Measurements from ENCODE around the gene SYK.

Gene SYK

DNA sequence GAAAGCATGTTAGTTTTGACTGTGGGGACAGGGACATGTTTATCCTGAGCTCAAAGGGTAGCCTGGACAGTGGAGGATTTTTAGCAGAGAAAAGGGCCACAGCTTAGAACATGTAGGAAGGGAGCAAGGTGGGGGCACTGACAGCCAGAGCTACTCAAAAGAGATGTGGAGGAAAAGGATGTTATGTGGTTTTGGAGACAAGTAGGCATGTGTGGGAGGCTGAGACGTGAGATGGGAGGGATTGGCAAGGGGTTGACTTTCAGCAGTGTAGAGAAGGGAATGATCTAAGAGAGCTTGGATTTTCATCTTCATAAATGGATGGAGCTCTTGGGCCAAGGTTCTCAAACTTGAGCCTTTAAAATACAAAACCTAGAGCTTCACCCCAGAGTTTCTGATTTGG, 24.0 kb downstream of the SYK start:
- DNase-seq (ENCODE audit: low read depth in 2 of 2): no peak

DNA sequence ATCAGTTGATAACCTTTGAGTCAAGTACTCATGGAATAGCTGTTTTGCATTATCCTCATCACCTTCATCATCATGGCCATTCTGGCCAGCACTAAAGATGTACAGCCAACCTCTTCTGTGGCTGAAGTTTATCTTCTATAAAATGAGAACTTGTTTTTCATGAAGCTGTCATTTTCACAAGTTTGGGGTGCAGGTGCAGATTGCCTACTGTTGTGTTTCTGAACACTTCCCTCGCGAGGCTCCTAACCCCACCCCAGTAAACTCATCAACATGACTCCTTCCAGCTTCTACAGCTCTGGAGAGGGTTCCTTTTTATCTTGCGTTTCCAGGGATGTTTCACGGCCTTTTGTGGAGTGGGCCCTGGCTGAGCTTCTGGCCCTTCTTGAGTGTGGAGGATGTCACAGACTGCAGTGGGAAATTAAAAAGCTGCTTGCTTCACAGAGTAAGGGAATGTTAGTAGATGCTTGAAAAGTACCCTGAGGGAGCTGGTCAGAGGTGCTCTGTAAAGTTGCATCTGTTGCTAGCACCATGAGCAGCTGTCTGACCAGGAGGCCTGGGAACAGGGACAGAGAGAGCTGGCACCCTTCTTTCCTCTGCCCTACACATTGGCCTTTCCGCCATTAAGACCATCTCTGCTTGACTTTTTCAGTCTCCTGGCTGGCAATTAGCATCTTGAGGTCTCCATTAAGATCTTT, 24.9 kb downstream of the SYK start:
- no peak for DNase-seq (ENCODE audit: low read depth in 2 of 2)

GRCh38 chr9:90827181-90827871, 25.7 kb downstream of the SYK start:
- DNase-seq (ENCODE audit: low read depth in 2 of 2): no peak

DNA sequence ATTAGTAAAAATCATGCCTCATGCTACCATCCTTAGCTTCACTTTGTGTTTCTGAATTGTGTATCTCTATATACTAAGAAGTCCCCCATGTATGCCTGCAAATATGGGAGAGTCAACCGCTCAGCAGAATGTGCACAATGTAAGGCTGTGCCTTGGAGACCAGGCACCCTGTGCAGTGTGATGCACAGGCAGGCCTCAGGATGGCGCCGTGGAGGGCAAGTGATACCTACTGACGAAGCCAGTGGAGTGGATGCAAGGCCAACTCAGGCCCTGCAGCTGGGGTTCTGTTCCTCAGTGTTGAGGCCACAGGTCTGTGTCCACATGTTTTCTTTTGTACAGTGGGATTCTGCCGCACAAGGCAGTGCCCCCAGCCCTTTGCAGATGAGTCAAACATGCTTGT, 28.4 kb downstream of the SYK start:
- DNase-seq (ENCODE audit: low read depth in 2 of 2): no peak

GRCh38 chr9:90830977-90831376, 29.4 kb downstream of the SYK start:
- DNase-seq (ENCODE audit: low read depth in 2 of 2): no peak

GRCh38 chr9:90832261-90832660, 30.6 kb downstream of the SYK start:
- no peak for DNase-seq (ENCODE audit: low read depth in 2 of 2)

DNA sequence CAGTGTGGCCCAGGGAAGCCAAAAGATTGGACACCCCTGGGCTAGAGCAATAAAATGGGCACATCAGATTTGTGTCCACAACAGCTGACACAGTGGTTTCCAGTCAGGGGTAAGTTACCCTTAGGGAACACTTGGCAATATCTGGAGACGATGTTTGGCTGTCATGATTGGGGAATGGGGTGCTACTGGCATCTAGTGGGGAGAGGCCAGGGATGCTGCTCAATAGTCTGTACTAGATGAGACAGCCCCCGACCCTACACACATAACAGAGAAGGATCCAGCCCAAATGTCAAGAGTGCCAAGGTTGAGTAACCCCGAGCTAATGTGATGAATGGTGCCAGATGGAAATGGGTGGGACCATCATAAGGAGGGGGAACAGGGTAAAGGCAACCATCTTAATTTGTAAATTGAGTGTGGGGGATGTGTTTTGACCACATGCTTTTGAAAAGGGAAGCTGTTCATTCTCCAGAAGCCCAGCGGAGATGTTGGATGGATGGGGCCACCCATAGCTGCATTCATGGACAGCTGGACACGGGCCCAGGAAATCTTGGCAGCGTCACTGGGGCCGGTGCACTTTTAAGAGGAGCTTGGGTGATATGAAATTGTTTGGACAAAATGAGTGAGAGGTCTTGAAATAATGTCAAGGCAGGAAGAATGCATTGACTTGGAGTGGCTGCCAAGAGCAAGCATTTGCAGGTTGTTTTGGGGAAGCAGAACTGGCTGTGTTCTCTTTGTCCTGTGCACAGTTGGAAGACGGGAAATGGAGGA, 33.4 kb downstream of the SYK start:
- DNase-seq (ENCODE audit: low read depth in 2 of 2): no peak

GRCh38 chr9:90836411-90837080, 34.9 kb downstream of the SYK start:
- DNase-seq (ENCODE audit: low read depth in 2 of 2): no peak

DNA sequence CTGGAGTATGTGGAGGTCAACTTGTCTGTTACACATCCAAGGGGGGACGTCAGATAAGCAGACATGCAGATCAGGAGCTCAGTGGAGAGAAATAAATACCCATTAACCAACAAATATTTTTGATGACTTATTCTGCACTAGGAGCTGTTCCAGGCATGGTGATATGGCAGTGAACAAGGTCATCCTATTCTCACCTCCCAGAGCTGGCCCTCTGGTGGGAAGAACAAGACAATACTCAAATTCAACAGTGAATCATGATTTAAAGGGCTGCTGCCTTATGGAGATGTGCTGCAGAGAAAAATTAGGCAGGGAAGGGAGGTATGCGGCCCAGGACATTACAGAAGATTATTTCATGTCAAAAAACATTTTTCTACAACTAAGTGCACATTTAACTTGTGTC, 36.5 kb downstream of the SYK start:
- no peak for DNase-seq (ENCODE audit: low read depth in 2 of 2)

DNA sequence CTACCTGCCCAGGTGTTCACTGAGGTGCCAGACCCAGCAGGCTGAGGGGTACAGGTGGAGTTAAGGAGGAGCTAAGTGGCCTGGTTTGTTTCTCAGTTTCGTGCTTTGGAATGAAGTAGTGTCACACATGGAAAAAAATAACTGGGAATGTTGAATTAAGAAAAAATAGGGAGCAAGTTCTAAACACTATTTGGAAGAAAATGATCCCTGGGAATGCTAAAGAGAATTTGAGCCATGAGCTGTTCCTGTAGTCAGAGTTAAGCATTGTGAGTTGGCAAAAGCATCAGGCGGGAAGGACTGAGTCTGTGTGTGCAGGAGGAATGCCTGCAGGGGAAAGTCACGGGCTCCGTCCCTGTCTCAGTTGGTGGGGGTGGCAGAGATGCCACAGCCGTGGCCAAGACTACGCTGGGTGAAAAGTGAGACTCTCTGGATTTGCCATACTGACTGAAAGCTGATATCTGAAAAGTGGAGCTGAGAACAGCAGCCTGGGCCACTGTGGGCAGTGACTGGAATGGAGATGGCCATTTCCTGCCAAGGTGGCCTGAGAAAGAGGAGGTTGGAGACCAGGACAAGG, 37.0 kb downstream of the SYK start:
- no peak for DNase-seq (ENCODE audit: low read depth in 2 of 2)

GRCh38 chr9:90839183-90839728, 37.6 kb downstream of the SYK start:
- DNase-seq (ENCODE audit: low read depth in 2 of 2): no peak

DNA sequence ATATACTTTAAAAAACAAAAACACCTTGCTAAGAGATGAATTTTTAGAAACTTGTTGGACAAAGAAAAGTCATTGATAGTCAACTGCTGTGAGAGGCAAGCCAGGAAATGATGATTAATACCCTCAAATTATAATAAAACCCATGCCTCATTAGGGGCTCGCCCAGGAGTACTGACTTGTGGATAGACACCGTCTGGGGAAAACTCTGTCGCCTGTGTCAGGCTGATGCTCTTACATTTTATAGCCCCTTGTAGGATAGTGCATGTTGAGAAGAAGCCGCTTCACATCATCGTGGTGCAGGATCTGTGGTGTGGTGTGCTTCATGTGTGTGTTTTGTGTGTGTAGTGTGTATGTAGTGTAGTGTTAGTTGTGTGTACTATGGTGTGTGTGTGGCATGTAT, 39.1 kb downstream of the SYK start:
- no peak for DNase-seq (ENCODE audit: low read depth in 2 of 2)

DNA sequence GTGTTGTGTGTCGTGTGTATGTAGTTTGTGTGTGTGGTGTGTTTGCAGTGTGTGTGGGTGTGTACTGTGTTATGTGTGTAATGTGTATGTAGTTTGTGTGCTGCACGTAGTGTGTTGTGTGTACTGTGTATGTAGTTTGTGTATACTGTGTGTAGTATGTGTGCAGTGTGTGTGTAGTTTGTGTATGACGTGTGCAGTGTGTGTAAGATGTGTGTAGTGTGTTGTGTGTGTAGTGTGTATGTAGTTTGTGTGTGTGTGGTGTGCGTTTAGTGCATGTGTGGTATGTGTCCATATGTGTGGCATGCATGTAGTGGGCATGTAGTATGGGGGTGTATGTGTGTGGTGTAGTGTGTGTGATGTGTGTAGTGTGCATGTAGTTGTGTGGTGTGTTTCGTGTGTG, 39.6 kb downstream of the SYK start:
- DNase-seq (ENCODE audit: low read depth in 2 of 2): no peak

GRCh38 chr9:90841615-90842014, 40.0 kb downstream of the SYK start:
- DNase-seq (ENCODE audit: low read depth in 2 of 2): no peak

GRCh38 chr9:90842176-90842777, 40.7 kb downstream of the SYK start:
- DNase-seq (ENCODE audit: low read depth in 2 of 2): no peak

- DNase-seq (ENCODE audit: low read depth in 2 of 2): no peak
Measured at GRCh38 chr9:90842996-90843395, 41.4 kb downstream of the SYK start.

- DNase-seq (ENCODE audit: low read depth in 2 of 2): no peak
Measured at GRCh38 chr9:90843525-90843924, 41.9 kb downstream of the SYK start.

DNA sequence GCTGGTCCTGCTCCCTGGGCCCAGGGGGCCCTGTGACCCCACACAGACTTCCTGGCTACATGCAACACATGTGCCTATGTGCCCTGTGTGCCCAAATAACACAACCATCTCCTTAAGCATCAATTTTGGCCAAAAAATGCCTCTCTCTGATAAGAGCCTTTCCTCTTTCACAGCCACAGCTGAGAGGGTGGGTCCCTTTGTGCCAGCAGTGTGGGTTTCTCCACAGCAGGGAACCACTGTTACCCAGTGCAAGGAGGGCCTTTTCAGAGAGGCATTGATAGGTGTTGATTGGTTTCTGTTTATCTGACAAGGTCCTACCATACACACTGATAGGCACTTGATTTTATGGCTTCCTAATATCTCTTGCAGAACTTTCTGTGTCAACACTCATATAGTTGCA, 42.7 kb downstream of the SYK start:
- no peak for DNase-seq (ENCODE audit: low read depth in 2 of 2)

DNA sequence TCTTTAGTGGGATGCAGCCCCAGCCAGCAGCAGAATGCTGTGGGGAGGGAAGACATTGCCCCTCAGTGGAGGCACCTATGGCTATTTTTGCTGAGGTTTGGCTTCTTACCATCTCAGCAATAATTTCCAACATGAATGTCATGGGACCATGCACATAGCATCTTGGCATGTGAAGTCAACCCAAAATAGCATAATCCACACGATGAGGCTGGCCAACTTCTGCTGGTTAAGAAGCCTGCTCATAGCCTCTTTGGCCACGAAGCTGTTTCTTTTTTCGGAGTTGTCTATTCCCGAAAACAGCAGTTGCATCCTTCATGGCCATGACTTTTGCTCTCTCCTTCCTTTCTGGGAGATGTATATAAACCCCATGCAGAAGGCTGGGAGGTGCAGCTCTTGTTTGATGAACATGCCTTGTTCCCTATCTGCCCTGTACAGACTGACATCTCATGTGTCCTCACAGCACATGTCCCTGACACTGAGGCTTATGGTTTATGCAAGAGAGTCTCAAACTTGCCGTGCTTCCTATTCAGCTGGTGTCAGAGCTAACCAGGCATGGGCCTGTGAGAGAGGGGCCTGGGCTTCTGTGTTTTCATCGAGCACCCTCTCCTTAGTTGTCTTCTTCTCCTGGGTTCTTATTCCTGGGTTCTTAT, 45.3 kb downstream of the SYK start:
- DNase-seq (ENCODE audit: low read depth in 2 of 2): no peak

DNA sequence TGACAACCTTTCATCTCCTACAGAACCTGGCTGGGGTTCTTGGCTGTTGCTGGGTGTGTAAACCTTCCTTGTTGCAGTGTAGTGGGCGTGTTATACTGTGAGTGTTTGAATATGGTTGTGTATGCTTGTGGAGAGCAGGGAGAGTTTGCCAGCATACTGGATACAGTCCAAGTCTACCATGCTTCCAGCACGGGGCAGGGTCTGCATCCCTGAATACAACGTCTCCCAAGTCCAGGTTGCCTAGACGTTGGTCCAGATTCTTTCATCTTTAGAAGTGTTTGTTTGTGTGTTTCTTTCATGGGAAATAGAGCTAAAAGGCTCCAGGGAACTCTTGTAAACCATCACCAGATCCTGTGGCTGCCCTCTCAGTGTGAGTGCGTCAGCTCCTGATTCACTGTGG, 46.4 kb downstream of the SYK start:
- no peak for DNase-seq (ENCODE audit: low read depth in 2 of 2)

DNA sequence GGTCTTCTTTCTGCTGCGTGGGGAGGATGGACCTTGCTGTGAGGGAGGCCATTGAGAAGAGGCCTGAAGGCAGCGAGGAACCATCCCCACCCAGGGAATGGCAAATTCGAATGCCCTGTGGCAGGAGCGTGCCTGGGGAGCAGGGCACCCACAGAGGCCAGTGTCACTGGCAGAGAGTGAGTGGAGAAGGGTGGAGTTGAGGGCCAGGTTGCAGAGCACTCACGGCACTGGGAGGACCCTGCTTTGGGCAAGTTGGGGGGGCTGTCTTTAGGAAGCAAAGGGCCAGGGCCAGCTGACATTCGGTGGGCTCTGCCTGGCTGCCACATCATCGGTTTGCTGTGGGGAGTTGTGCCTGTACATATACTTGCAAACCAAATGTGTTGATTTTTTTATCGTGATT, 47.2 kb downstream of the SYK start:
- no peak for DNase-seq (ENCODE audit: low read depth in 2 of 2)

Measured in stimulated activated CD8-positive, alpha-beta memory T cell treated with anti-CD3 and anti-CD28 coated beads, Interleukin-7, amount 100 ng/mL, for 1 hour (primary cell).